Left ventricle myocardium inferior (tissue), 1 donor: ENCODE measurements around the gene CTXN1. TPM values are rescaled to one million over a fixed set of nuclear protein-coding genes. Genes with fewer than 3 reads are reported as not detected.

Experiments
- DNase-seq: peaks from one replicate; pipeline ENCODE4 v3.0.0-alpha.2; 2020
- H3K27ac ChIP-seq: fragments of 200-600 bp; replicated peaks from 2 replicates; pipeline ENCODE4 v1.8.0; 2021
- H3K27me3 ChIP-seq: fragments of 200-600 bp; 2 replicates; pipeline ENCODE4 v1.8.0; 2021; ENCODE audit warnings: low read depth
- H3K36me3 ChIP-seq: fragments of 200-600 bp; 2 replicates; pipeline ENCODE4 v1.8.0; 2021
- H3K4me1 ChIP-seq: fragments of 200-600 bp; 2 replicates; pipeline ENCODE4 v1.8.0; 2021
- H3K4me3 ChIP-seq: fragments of 200-600 bp; 2 replicates; pipeline ENCODE4 v1.8.0; 2021; ENCODE audit warnings: mild to moderate bottlenecking, moderate library complexity
- H3K9me3 ChIP-seq: fragments of 200-600 bp; replicated peaks from 2 replicates; pipeline ENCODE4 v1.8.0; 2021
- CTCF ChIP-seq: fragments of 200-600 bp; IDR thresholded peaks from 2 replicates; pipeline ENCODE4 v1.8.0; 2021; ENCODE audit warnings: antibody characterized with exemption, mild to moderate bottlenecking, borderline replicate concordance
- intact Hi-C: fragments of 100-400 bp; cut with micrococcal nuclease; formaldehyde crosslinking; loops from one replicate; pipeline ENCODE4 v1.11.0; 2022
- total RNA-seq: library from RNA; stranded (reverse); fragmentation: NEBNext Ultra II Directional; extraction: Animal tissue kit (Norgen Biotek cat#: 25700); gene quantifications from one replicate; pipeline ENCODE4 v1.2.1, GENCODE V29; 2021
- donor health status: DM: no; HTN: yes; CAD: no; lungs with severe emphysema.

CTXN1 gene
- total RNA-seq, 1 donor from 2014 or later: 0.22 TPM

GRCh38 chr19:7911508-7912143 is 14.3 kb downstream of the CTXN1 start:
- intact Hi-C loops: no loop called here
- no peak overlapping the region for H3K27ac ChIP-seq

GRCh38 chr19:7910321-7911161 is 15.4 kb downstream of the CTXN1 start:
- no peak for TF ChIP-seq CTCF
- peaks cover 34% of the 10 kb centered on the region for H3K4me1 ChIP-seq
- intact Hi-C loops: no loop called here
- H3K27me3 ChIP-seq: peaks cover 15% of the 10 kb centered on the region
- no peak for DNase-seq
- no peak overlapping the region for H3K27ac ChIP-seq
- H3K4me3 ChIP-seq: no peak overlapping the region
- H3K9me3 ChIP-seq: no peaks in the 10 kb centered on the region
- peaks cover 64% of the 10 kb centered on the region for H3K36me3 ChIP-seq

More at GRCh38 chr19:7911508-7912143, 14.3 kb downstream of the CTXN1 start:
- Histone ChIP-seq H3K27me3 (peaks cover 26% of the 10 kb centered on the region), H3K4me1 (peaks cover 34% of the 10 kb centered on the region), H3K4me3 (no peak overlapping the region), H3K9me3 (no peaks in the 10 kb centered on the region), H3K36me3 (peaks cover 54% of the 10 kb centered on the region)
- DNase-seq: no peak
- TF ChIP-seq CTCF: no peak

GRCh38 chr19:7909471-7910067 is 16.4 kb downstream of the CTXN1 start:
- intact Hi-C loops: no loop called here
- Histone ChIP-seq H3K9me3 (no peaks in the 10 kb centered on the region), H3K27me3 (peaks cover 5% of the 10 kb centered on the region), H3K4me3 (no peak overlapping the region), H3K36me3 (peaks cover 64% of the 10 kb centered on the region), H3K27ac (no peak overlapping the region), H3K4me1 (peaks cover 42% of the 10 kb centered on the region)
- no peak for TF ChIP-seq CTCF
- DNase-seq: no peak

GRCh38 chr19:7908742-7909461 is 17.0 kb downstream of the CTXN1 start:
- Histone ChIP-seq H3K27me3 (no peaks in the 10 kb centered on the region), H3K4me1 (peaks cover 46% of the 10 kb centered on the region), H3K4me3 (no peak overlapping the region), H3K36me3 (peaks cover 64% of the 10 kb centered on the region), H3K9me3 (no peaks in the 10 kb centered on the region), H3K27ac (peak overlapping the region; percentile 23)
- intact Hi-C loops: no loop called here
- TF ChIP-seq CTCF: no peak
- DNase-seq: no peak

GRCh38 chr19:7908078-7908699 is 17.7 kb downstream of the CTXN1 start:
- H3K27me3 ChIP-seq: no peaks in the 10 kb centered on the region
- no peaks in the 10 kb centered on the region for H3K9me3 ChIP-seq
- intact Hi-C loops: no loop called here
- no peak for TF ChIP-seq CTCF
- peaks cover 47% of the 10 kb centered on the region for H3K4me1 ChIP-seq
- H3K4me3 ChIP-seq: no peak overlapping the region
- peak overlapping the region; percentile 23 for H3K27ac ChIP-seq
- DNase-seq: no peak
- H3K36me3 ChIP-seq: peaks cover 59% of the 10 kb centered on the region
